ENCODE measurements around the gene ZNF335.
A peak's percentile ranks its signal among the peaks of the same experiment; 100 is the strongest.
"Not testable (repeated sequence)": the region's sequence is repeated elsewhere in the genome, so short reads cannot be mapped to it uniquely, and the experiment has no call there.

ZNF335 gene

DNA sequence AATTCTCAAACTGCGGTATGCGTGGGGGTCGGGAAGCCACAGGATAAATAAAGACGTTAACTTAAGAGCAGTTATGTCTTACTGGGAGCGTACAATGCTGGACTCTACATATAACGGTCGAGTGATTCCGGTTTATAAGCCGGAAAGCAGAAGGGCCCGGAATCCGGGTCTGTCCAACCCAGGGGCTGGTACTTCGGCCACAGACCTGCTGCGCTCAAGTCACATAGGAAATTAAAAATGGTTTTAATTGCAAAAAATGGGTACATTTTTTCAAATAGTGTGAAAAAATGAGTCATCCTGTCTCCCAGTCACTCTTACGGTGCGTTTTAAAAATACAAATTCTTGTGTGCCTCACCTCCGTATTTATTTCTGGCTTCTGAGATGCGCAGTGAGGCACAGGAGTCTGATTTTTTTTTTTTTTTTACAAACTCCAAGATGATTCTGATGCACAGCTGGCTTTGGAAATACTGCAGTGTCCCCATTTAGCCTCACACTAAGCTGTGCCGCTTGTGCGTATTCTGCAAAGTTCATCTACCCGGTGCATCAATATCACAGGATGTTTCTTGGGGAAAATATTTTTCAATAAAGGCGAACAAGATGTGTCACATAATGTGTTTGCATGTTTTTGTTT is 36.5 kb downstream of the ZNF335 start:
- peak in 1 of 51 donors; percentile 77 for DNase-seq

DNA sequence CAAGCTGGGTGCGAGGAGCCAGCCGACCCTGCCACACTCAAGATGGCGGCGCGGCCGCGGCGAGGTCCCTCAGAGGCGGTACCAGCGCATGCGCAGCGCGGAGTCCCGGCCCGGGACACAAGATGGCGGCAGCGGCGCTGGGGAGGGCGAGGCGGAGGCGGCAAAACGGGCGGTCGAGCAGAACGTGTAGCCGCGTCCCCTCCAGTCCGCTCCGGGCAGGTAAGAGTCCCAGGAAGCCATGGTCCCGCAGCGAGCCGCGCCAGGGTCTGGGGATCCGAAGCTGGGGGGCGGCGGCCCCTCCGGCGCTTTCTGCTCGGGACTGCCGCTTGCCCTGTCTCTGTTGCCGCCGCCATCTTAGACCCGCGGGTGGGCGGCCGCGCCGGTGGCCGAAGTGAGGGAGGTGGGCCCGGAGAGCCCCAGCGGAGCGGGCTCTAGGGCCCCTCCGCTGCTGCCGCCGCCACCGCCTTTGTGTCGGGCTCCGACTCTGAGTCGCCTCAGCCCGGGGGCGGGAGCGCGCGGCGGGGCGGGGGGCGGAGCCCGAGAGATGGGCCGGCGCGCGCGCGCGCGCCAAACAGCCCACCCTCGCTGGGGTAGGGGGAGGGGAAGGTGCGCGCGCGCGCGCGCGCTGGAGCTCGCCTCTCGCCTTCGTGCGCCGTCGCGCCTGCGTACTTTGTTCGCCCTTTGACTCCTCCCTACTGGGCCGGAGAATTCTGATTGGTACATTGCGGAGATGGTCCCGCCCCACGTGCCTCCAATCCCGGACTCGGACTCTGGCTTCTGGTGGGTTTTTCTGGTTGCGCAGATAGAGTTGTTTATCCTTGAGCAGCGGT is 37.2 kb downstream of the ZNF335 start, which contains the start of gene PCIF1:
TSS of gene PCIF1 (plus strand) at position 98 of the 830 bp plus-strand sequence. CDS start 4,317 bp downstream, outside the sequence.
- peak; percentile 82 to 98 (median 95) for DNase-seq

DNA sequence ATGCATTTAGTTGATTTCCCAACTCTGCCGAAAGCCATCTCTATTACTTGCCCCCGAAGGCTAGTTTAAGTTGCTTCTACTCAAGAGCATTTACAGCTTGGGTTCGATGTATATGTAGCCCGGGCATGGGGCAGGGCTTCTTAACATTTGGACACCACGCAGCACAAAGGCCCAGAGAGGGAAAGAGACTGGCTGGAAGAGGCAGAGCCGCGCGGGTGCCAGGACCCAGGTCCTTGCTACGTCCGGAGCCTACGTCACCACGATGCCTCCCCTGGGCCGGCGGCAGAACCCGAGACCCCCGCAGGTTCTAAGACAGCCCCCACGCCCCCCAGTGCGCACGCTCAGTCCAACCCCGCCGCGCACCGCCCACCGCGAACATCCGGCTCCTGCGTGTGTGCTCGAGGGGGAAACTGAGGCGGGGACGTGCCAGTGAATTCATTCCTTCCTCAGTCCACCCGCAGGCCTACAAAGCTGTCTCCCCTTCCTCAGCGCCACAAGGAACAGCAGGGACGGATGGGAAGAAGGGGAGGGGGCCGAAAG is 37.9 kb downstream of the ZNF335 start:
- peak in 37 of 51 donors; percentile 43 to 96 (median 82) for DNase-seq

DNA sequence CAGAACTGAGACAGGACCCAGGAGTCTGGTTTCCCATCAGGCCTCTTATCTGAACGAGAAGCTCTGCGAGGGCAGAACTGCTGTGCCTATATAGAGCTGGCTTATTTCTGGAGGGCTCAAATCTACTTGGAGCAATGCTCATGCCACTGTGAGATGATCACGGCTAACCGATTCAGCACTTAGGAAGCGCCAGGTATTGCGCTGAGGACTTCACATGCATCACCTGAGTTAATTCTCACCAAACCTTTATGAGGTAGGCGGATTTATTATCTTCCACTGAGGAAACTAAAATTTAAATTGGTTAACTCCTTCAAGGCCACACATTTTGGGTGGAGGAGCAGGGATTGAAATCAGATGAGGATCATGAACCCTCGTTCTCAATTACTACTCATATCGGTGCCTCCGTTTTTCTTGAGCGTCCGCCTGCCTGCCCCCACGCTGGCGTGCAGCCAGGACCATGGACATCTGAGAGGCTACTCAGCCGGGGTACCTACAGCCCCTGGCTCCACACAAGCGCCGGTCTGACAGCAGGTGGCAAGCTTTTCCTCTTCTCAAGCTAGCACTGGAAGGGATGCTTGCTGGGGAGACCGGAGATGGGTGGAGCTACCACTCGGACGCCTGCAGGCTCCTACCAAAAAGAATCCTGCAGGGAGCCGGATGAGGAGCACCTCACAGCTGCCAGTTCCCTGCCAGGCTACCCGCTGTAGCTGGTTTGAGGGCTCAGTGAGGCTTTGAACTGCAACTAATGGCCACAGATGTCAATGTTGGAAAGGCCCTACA is 38.5 kb downstream of the ZNF335 start:
- DNase-seq = peak in 49 of 51 donors; percentile 16 to 82 (median 55)

DNA sequence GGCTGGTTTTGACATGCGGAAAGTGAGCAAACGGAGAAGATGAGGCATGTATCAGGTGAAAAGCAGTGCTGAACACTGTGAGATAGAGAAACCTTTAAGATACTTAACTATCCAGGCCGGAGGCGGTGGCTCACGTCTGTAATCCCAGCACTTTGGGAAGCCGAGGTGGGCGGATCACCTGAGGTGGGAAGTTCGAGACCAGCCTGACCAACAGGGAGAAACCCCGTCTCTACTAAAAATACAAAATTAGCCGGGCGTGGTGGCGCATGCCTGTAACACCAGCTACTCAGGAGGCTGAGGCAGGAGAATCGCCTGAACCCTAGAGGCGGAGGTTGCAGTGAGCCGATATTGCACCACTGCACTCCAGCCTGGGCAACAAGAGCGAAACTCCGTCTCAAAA is 40.3 kb downstream of the ZNF335 start:
- DNase-seq = not testable (repeated sequence)

DNA sequence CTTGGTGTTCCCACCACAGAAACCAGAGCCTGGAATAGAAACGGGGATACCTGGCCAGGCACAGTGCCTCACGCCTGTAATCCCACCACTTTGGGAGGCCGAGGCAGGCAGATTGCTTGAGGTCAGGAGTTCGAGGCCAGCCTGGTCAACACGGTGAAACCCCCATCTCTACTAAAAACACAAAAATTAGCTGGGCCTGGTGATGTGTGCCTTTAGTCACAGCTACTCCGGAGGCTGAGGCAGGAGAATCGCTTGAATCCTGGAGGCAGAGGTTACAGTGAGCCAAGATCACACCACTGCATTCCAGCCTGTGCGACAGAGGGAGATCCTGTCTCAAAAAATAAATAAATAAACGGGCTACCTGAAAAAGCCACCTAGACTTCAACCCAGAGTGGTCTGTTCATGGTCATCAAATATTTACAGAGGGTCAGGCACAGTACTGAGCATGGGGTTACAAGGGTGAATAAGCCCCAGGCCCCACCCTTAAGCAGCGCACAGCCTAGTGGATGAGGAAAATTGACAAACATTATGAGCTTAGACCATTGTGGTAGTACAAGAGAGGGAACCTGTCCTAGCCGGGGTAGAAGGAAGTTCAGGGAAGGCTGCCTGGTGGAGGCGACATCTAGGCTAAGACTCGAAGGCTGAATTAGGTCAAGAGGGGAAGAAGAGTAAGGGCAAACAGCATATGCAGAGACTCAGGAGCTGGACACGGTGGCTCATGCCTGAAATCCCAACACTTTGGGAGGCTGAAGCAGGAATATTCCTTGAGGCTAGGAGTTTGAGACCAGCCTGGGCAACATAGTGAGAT is 44.7 kb downstream of the ZNF335 start:
- no peak for DNase-seq

DNA sequence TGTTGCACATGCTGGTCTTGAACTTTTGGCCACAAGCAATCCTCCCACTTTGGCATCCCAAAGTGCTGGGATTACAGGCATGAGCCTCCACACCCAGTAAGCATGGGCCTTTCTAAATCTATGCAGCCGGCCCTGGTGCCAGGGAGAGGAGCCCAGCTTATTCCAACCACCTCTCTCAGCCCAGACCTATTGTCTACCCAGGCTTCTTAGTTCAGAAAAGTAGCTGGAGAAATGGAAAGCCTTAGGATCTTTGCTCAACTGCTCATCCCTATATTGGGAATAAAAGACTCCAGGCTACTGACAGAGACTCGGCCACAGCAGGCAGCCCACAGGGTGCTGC is 45.3 kb downstream of the ZNF335 start:
- no peak for DNase-seq

DNA sequence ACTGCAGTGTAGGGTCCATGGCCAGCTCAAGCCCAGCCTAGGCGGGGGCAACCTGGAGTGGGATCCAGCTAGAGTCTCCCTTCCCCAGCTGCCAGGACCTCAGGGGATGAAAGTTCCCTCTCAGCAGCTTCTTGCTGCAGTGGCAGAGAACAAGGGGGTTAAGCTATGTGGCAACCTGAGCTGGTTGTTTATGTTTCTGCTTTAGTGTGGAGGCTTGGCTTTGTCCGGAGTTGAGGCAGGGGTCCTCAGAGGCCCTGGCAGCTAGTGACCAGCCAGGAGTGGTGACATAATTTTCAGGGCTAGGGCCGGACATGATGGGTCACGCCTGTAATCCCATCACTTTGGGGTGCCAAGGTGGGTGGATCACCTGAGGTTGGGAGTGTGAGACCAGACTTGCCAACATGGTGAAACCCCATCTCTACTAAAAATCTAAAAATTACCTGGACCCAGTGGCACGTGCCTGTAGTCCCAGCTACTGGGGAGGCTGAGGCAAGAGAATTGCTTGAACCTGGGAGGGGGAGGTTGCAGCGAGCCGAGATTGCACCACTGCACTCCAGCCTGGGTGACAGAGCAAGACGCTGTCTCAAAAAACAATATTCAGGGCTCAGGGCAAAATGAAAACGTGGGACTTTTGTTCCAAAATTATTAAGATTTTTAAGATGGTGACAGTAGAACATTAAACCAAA is 46.0 kb downstream of the ZNF335 start:
- no peak for DNase-seq

DNA sequence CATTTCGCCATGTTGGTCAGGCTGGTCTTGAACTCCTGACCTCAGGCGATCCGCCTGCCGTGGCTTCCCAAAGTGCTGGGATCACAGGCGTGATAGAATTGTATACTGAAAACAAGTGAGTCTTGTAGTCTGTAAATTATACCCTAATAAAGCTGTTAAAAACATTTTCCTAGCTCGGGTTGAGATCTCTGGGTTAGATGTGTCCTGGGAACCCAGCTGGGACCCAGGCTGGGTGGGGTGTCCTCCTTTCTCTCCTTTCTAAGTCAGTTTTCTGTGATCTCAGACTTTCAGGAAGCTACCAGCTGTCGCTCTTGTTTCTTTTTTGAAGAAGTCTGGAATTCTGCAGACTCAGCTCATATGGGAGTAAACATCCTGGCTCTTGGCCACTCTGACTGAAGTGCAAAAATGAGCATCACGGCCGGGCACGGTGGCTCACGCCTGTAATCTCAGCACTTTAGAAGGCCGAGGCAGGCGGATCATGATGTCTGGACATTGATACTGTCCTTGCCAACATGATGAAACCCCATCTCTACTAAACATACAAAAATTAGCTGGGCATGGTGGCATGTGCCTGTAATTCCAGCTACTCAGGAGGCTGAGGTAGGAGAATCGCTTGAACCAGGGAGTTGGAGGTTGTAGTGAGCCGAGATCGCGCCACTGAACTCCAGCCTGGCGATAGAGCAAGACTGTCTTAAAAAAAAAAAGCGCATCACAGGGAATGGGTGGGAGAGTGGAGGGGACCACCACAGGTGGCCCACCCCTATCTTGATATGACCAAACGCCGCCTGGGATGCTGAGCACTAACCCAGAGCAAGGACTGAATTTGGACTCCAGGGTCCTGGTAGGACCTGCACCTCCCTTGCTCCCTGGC is 47.4 kb downstream of the ZNF335 start:
- DNase-seq = peak in 5 of 51 donors; percentile 13 to 19 (median 17)

DNA sequence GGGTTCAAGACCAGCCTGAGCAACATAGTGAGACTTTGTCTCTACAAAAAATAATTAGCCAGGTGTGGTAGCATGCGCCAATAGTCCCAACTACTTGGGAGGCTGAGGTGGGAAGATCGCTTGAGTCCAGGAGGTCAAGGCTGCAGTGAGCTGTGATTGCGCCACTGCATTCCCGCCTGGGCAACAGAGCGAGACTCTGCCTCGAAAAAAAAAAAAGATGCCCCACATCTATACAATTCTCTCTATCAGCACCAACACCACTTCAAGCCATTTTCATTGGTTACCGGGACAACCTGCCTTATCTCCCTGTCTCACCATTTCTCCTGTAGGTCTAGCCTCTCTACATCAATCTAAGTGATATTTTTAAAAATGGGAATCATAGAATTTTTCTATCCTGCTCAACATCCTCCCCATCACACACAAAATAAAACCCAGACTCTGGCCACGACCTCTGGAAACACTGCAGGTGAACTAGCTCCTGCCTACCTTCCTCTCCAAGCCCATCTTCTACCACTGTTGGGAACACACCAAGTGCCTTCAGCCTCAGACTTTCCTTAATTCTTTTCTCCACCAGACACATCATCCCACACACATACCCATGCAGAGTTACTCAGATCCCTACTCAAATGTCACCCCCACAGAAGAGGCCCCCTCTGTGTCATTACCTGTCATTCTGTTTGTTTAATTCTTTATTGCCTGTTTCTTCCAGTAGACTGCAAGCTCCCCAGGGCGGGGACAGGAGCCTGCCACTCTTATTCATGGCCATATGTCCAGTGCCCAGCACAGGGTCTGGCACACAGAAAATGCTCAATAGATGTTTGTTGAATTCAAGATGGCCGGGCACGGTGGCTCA is 50.4 kb downstream of the ZNF335 start:
- DNase-seq = peak in 1 of 51 donors; percentile 19

DNA sequence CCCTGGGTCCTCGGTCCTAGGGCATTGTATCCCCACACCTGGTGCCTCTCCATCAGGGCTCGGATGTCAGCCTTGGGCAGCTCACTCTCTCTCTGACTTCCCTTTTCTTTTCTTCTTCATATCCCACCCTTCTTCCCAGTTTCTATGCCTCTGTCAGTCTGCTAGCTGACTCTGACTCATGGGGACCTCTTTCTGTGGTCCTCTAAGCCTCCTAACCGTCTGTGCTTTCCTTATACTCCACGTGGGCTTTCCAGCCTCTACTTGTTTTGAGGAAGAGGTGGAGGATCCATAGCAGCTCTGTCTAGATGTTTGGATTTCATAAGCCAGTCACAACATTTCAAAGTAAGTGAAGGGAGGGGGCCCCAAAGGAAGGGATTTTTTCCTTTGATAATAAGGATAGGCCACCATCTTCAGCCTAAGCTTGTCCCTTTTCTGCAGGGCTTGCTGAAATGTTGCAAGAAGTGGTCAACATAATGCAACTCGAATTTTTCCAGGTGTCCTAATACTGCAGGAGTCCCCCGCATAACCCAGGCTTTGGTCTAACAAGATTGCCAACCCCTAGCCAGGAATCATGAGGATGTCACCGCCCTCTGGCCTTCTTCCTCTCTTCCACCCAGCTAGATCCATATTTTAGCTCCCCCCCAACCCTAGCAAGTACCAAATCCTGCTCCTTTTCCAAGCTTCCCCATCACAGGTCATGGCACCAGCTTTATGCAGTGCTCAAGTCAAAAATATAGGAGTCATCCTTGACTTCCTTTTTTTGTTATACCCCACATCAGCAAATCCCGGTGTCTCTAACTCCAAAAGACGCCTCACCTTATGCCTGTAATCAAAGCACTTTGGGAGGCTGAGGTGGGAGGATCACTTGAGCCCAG is 51.3 kb downstream of the ZNF335 start:
- no peak for DNase-seq

DNA sequence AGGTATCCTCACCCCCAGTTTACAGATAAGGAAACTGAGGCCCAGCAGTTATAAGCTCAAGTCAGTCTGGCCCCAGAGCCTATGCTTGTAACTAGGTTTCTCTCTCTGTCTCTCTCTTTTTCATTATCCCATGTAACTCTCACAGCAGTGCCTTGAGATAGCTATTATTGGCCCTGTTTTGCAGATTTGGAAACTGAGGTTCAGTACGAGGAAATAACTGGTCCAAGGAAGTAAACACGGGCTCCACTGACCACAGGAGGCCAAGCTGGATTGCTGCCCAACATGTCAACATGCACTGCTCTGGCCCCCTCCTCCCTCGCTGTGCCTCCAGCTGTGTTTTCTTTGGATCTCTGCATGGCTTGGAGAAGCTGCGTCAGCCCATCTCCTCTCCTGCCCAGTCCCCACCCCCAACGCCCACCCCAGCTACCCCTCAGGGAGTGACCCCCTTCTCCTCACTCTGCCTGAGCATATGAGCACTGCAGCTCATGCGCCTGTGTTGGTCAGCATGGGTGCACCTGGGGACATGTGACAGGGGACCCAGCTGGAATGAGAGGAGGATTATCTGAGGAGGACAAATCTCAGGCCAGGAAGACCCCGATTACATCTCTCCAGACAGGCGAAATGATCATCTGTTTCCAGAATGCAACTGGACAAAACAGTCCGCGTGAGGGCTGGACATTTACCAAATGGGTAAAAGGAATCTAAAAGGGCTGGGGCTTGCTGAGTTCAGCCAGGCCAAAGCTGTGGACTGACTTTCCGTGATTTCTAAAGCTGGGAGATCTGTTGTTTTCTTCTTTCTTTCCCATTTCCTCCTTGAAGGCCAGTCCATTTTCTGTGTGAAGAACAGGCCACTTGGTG is 52.2 kb downstream of the ZNF335 start:
- no peak for DNase-seq

DNA sequence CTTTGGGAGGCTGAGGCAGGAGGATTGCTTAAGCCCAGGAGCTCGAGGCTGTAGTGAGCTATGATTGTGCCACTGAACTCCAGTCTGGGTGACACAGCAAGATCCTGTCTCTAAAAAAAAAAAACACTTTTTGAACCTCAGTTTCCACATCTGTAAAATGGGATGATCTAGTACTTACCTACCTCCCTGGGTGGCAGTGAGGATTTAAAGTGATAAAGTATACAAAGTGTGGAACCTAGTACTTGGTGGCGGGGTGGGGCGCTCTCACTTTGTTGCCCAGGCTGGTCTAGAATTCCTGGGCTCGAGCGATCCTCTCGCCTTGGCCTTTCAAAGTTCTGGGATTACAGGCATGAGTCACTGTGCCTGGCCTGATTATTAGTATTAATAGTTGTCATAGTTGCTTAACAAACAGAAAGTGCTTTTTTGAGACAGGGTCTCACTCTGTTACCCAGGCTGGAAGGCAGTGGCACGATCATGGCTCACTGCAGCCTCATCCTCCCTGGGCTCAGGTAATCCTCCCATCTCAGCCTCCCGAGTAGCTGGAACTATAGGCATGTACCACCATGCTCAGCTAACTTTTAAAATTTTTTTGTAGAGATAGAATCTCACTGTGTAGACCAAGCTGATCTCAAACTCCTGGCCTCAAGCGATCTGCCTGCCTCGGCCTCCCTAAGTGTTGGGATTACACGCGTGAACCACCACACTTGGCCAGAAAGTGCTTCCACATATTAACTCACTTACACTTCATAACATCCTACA is 53.0 kb downstream of the ZNF335 start:
- no peak for DNase-seq

DNA sequence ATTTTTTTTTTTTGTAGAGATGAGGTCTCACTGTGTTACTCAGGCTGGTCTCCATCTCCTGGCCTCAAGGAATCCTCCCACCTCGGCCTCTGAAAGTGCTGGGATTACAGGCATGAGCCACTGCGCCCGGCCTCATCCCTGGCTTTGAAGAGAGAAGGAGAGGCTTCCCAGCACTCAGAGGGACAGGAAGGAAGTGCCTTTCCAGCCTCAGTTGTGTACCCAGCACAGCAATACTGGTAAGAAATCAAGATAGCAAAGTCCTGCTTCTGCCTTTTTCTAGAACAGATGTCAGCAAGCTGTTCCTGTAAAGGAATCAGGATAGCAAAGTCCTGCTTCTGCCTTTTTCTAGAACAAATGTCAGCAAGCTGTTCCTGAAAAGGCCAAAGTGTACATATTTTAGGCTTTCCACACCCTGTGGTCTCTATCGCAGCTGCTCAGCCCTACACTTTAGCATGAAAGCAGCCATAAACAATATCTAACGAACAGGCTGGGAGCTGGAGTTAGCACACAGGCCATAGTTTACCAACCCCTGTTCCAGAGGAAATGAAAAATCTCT is 53.7 kb downstream of the ZNF335 start:
- DNase-seq = peak in 1 of 51 donors; percentile 39

DNA sequence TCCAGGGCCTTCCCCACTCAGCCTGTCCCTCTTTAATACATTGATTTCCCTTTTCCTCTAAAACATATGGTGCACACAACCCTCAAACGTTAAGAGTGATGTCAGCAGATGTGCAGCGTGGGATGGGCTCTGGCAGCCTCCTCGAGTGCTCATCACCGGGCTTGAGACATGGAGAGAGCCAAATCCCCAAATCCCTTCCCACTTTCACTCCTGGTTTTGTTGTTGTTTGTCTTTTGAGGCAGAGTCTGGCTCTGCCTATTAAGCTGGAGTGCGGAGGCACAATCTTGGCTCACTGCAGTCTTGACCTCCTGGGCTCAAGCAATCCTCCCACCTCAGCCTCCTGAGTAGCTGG is 54.2 kb downstream of the ZNF335 start:
- DNase-seq = peak in 1 of 51 donors; percentile 39

Data from hypothalamus (tissue), 51 donors.